ENCODE data around the gene SERP2. TPM values are rescaled to one million over a fixed set of nuclear protein-coding genes. Genes with fewer than 3 reads are reported as not detected.

Gene SERP2
- total RNA-seq, 5 donors from 2014 or later (not counting 1 experiment from before 2014, with no cell fraction given), result 0.44 to 0.65 (median 0.47) TPM; not detected in 2

DNA sequence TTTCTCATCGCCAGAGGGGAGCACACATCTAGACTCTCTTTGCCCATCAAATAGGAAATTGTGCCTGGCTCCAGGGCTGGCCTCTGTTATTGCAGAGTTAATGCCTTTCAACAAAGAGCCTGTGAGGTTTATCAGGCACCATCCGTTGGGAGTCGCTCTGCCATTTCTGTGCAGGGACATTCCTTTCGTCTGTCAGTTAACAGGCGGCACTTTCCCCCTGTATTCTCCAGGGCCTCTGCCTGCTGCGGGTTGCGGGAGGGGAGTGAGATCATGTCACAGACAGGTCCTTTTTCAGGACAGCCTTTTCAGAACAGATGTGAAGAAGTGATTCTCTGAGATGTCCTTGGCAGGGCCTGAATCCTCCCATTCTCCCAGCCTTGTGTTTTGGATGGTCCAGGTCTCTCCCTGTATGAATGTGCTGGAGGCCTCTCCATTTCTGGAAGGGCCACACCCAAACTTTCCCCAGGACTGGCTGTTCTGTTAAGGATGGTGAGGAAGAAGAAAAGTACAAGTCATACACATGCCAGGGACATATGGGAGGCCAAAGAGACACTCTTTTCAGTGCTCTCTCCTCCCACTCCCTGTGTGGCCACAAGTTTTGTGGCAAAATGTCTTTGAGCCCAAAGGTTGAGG is 14.9 kb downstream of the SERP2 start:
- ChIA-PET POLR2A (interaction anchor here in 1 of 2 donors (0.6 kb wide), 2 partner anchors 13 to 534 kb away, joined by 3 to 5 read pairs; no protein-coding TSS in a partner anchor), CTCF (interaction anchor here in 1 of 2 donors (1.0 kb wide), 1 partner anchor 480 kb away, joined by 3 read pairs; no protein-coding TSS in a partner anchor)
- Histone ChIP-seq H3K4me1 (ENCODE audit: control insufficient read depth in 1 of 2, extremely low read depth in 1 of 2, insufficient read depth in 2 of 2, low read length in 2 of 2) (no peaks in the 10 kb centered on the region), H3K4me3 (ENCODE audit: control insufficient read depth in 1 of 2, extremely low read depth in 1 of 2, low read length in 1 of 2) (no peak overlapping the region), H3K27ac (ENCODE audit: low read length) (no peak overlapping the region), H3K27me3 (replicated peaks in 1 of 2; ENCODE audit: control insufficient read depth in 2 of 2, extremely low read depth in 1 of 2, insufficient read depth in 2 of 2, low read length in 1 of 2) (no peaks in the 10 kb centered on the region), H3K9me3 (no peaks in the 10 kb centered on the region), H3K36me3 (ENCODE audit: control insufficient read depth in 2 of 2, extremely low read depth in 1 of 2, insufficient read depth in 1 of 2, low read length in 1 of 2) (no peaks in the 10 kb centered on the region)
- Mint-ChIP-seq H3K36me3 (no peaks in the 10 kb centered on the region), H3K27me3 (peaks cover 0 to 11% of the 10 kb centered on the region in 2 donors), H3K4me1 (peaks cover 0 to 2% (median 0%) of the 10 kb centered on the region in 3 donors), H3K27ac (no peak overlapping the region), H3K9me3 (no peaks in the 10 kb centered on the region), H3K4me3 (no peak overlapping the region)
- WGBS (ENCODE audit: insufficient coverage), result no CpG with 5 or more reads among the region's 7 CpGs
- DNase-seq, result no peak
- no peak for ATAC-seq (replicated peaks in 1 of 4)

- Histone ChIP-seq H3K4me1 (ENCODE audit: control insufficient read depth in 1 of 2, extremely low read depth in 1 of 2, insufficient read depth in 2 of 2, low read length in 2 of 2) (no peaks in the 10 kb centered on the region), H3K27me3 (replicated peaks in 1 of 2; ENCODE audit: control insufficient read depth in 2 of 2, extremely low read depth in 1 of 2, insufficient read depth in 2 of 2, low read length in 1 of 2) (no peaks in the 10 kb centered on the region), H3K4me3 (ENCODE audit: control insufficient read depth in 1 of 2, extremely low read depth in 1 of 2, low read length in 1 of 2) (no peak overlapping the region), H3K36me3 (ENCODE audit: control insufficient read depth in 2 of 2, extremely low read depth in 1 of 2, insufficient read depth in 1 of 2, low read length in 1 of 2) (no peaks in the 10 kb centered on the region), H3K9me3 (no peaks in the 10 kb centered on the region), H3K27ac (ENCODE audit: low read length) (no peak overlapping the region)
- peaks cover 0 to 3% (median 0%) of the 10 kb centered on the region in 3 donors for H3K4me1 Mint-ChIP-seq
- no CpG with 5 or more reads among the region's 4 CpGs for WGBS (ENCODE audit: insufficient coverage)
- H3K27ac Mint-ChIP-seq, result no peak overlapping the region
- no peaks in the 10 kb centered on the region for H3K9me3 Mint-ChIP-seq
- DNase-seq (no peak), ATAC-seq (replicated peaks in 1 of 4) (no peak)
- no peak overlapping the region for H3K4me3 Mint-ChIP-seq
- ChIA-PET POLR2A (no interaction called here), CTCF (interaction anchor here in 1 of 2 donors (1.0 kb wide), 1 partner anchor 481 kb away, joined by 3 read pairs; no protein-coding TSS in a partner anchor)
- H3K27me3 Mint-ChIP-seq, result peaks cover 0 to 11% of the 10 kb centered on the region in 2 donors
- no peaks in the 10 kb centered on the region for H3K36me3 Mint-ChIP-seq
These were observed 15.5 kb downstream of the SERP2 start for GRCh38 chr13:44389060-44389666.

DNA sequence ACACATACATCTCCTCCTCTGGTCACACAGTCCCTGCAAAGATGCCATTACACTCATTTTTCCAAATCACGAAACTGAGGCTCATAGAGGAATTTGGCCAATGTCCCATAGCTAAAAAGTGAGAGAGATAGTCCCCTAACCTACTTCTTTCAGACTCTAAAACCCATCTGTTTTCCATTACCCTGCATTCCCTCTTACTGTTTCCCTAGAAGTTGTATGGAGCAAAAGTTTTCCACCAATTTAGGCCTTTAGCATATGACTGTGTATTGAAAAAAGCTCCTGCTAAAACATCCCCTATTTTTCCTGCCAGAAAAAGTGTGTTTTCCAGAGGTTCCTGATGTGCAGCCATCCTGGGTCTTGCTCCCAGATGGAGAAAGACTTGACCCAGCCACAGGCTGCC is 16.3 kb downstream of the SERP2 start:
- no peak for DNase-seq
- Histone ChIP-seq H3K9me3 (no peaks in the 10 kb centered on the region), H3K27ac (ENCODE audit: low read length) (no peak overlapping the region), H3K4me3 (ENCODE audit: control insufficient read depth in 1 of 2, extremely low read depth in 1 of 2, low read length in 1 of 2) (no peak overlapping the region), H3K36me3 (ENCODE audit: control insufficient read depth in 2 of 2, extremely low read depth in 1 of 2, insufficient read depth in 1 of 2, low read length in 1 of 2) (no peaks in the 10 kb centered on the region), H3K27me3 (replicated peaks in 1 of 2; ENCODE audit: control insufficient read depth in 2 of 2, extremely low read depth in 1 of 2, insufficient read depth in 2 of 2, low read length in 1 of 2) (no peaks in the 10 kb centered on the region), H3K4me1 (ENCODE audit: control insufficient read depth in 1 of 2, extremely low read depth in 1 of 2, insufficient read depth in 2 of 2, low read length in 2 of 2) (no peaks in the 10 kb centered on the region)
- H3K27me3 Mint-ChIP-seq, result peaks cover 0 to 11% of the 10 kb centered on the region in 2 donors
- peaks cover 0 to 3% (median 0%) of the 10 kb centered on the region in 3 donors for H3K4me1 Mint-ChIP-seq
- no peak overlapping the region for H3K4me3 Mint-ChIP-seq
- no CpG with 5 or more reads among the region's 1 CpG for WGBS (ENCODE audit: insufficient coverage)
- ChIA-PET CTCF (no interaction called here), POLR2A (no interaction called here)
- ATAC-seq (replicated peaks in 1 of 4), result no peak
- H3K36me3 Mint-ChIP-seq, result no peaks in the 10 kb centered on the region
- no peaks in the 10 kb centered on the region for H3K9me3 Mint-ChIP-seq
- no peak overlapping the region for H3K27ac Mint-ChIP-seq

DNA sequence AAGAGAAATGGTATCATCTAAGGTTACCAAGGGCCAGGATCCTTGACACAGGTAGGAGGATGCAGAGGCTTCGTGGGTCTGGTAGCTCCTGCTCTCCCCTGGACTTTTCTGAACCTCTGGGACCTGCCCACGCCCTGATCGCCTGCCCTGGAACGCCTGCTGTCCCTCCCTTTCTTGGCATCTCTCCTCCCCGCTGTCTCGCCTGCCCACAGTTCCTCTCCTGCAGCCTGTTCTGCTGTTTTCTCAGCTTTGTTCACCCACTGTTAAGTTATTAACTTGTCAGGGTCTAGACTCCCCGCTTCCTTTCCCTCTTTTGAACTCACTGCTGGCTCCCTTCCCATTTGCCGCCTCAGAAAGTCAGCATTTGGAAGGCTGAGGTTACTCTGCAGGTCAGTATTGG is 19.8 kb downstream of the SERP2 start:
- H3K36me3 ChIP-seq (ENCODE audit: control insufficient read depth in 2 of 2, extremely low read depth in 1 of 2, insufficient read depth in 1 of 2, low read length in 1 of 2), result no peaks in the 10 kb centered on the region
- no peak for DNase-seq
- no peaks in the 10 kb centered on the region for H3K27me3 ChIP-seq (replicated peaks in 1 of 2; ENCODE audit: control insufficient read depth in 2 of 2, extremely low read depth in 1 of 2, insufficient read depth in 2 of 2, low read length in 1 of 2)
- CTCF ChIA-PET, result no interaction called here
- Mint-ChIP-seq H3K4me3 (no peak overlapping the region), H3K27me3 (peaks cover 0 to 15% of the 10 kb centered on the region in 2 donors), H3K4me1 (peaks cover 0 to 3% (median 0%) of the 10 kb centered on the region in 3 donors), H3K36me3 (no peaks in the 10 kb centered on the region), H3K27ac (no peak overlapping the region), H3K9me3 (no peaks in the 10 kb centered on the region)
- 45% methylated on average over 5 of the region's 8 CpGs for WGBS (ENCODE audit: insufficient coverage)
- POLR2A ChIA-PET, result interaction anchor here in 1 of 2 donors (0.6 kb wide), 1 partner anchor 46 kb away, joined by 5 read pairs; no protein-coding TSS in a partner anchor
- no peak for ATAC-seq (replicated peaks in 1 of 4)
- no peaks in the 10 kb centered on the region for H3K4me1 ChIP-seq (ENCODE audit: control insufficient read depth in 1 of 2, extremely low read depth in 1 of 2, insufficient read depth in 2 of 2, low read length in 2 of 2)
- no peak overlapping the region for H3K4me3 ChIP-seq (ENCODE audit: control insufficient read depth in 1 of 2, extremely low read depth in 1 of 2, low read length in 1 of 2)
- no peak overlapping the region for H3K27ac ChIP-seq (ENCODE audit: low read length)
- no peaks in the 10 kb centered on the region for H3K9me3 ChIP-seq

- peaks cover 0 to 18% of the 10 kb centered on the region in 2 donors for H3K27me3 Mint-ChIP-seq
- Histone ChIP-seq H3K36me3 (ENCODE audit: control insufficient read depth in 2 of 2, extremely low read depth in 1 of 2, insufficient read depth in 1 of 2, low read length in 1 of 2) (no peaks in the 10 kb centered on the region), H3K9me3 (no peaks in the 10 kb centered on the region), H3K27me3 (replicated peaks in 1 of 2; ENCODE audit: control insufficient read depth in 2 of 2, extremely low read depth in 1 of 2, insufficient read depth in 2 of 2, low read length in 1 of 2) (no peaks in the 10 kb centered on the region), H3K4me3 (ENCODE audit: control insufficient read depth in 1 of 2, extremely low read depth in 1 of 2, low read length in 1 of 2) (no peak overlapping the region), H3K27ac (ENCODE audit: low read length) (no peak overlapping the region), H3K4me1 (ENCODE audit: control insufficient read depth in 1 of 2, extremely low read depth in 1 of 2, insufficient read depth in 2 of 2, low read length in 2 of 2) (no peaks in the 10 kb centered on the region)
- H3K36me3 Mint-ChIP-seq, result no peaks in the 10 kb centered on the region
- ChIA-PET CTCF (no interaction called here), POLR2A (interaction anchor here in 1 of 2 donors (0.7 kb wide), 1 partner anchor 17 kb away, joined by 8 read pairs; no protein-coding TSS in a partner anchor)
- no peaks in the 10 kb centered on the region for H3K9me3 Mint-ChIP-seq
- no peak overlapping the region for H3K4me3 Mint-ChIP-seq
- H3K4me1 Mint-ChIP-seq, result peaks cover 0 to 3% (median 0%) of the 10 kb centered on the region in 3 donors
- DNase-seq (no peak), ATAC-seq (replicated peaks in 1 of 4) (no peak)
- no peak overlapping the region for H3K27ac Mint-ChIP-seq
These were observed 21.0 kb downstream of the SERP2 start for GRCh38 chr13:44394658-44395057.

DNA sequence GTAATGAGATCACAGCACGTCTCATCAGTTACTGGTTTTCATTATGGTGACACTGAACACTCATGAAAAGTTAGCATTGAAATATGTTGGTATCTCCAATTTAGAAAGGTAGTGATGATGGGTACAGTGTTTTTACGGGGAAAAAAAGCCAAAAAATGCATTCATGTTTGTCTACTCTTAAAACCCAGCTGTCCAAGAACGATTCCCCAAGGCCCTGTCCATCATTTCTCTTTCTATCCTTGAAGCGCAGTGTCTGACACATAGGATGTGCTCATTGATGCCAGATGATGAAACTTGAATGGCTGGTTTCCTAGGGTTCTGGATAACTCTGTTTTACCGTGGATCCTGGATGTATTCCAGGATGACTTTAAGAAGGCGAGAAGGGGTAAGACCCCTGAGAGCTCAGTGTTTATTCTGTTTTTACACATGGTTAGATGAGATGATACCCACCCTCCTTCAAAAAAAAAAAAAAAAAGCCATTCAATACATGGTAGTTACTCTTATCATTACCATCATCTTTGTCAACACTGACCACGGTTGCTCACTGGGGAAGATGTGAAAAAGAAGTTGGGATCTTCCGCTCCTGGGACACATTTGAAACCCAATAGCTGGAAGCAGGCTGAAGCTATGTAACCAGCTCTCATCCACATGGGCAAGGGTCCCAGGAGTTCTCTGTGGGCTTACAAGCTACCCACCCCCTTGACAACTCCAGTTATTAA is 22.5 kb downstream of the SERP2 start:
- peaks cover 0 to 14% of the 10 kb centered on the region in 2 donors for H3K27me3 Mint-ChIP-seq
- WGBS (ENCODE audit: insufficient coverage), result 100% methylated on average over 1 of the region's 8 CpGs
- no peak overlapping the region for H3K4me3 Mint-ChIP-seq

More for the DNA sequence above, 22.5 kb downstream of the SERP2 start:
- H3K9me3 ChIP-seq, result no peaks in the 10 kb centered on the region
- POLR2A ChIA-PET, result interaction anchor here (0.7 kb wide), 2 partner anchors 11 to 44 kb away, joined by 7 to 14 read pairs; no protein-coding TSS in a partner anchor
- CTCF ChIA-PET, result interaction anchor here (0.6 to 1.1 kb wide), 4 partner anchors 14 to 515 kb away, joined by 3 to 6 read pairs (median 4); no protein-coding TSS in a partner anchor
- H3K4me3 ChIP-seq (ENCODE audit: control insufficient read depth in 1 of 2, extremely low read depth in 1 of 2, low read length in 1 of 2), result no peak overlapping the region
- Mint-ChIP-seq H3K27ac (no peak overlapping the region), H3K9me3 (no peaks in the 10 kb centered on the region), H3K36me3 (no peaks in the 10 kb centered on the region), H3K4me1 (peaks cover 0 to 3% (median 0%) of the 10 kb centered on the region in 3 donors)
- no peaks in the 10 kb centered on the region for H3K4me1 ChIP-seq (ENCODE audit: control insufficient read depth in 1 of 2, extremely low read depth in 1 of 2, insufficient read depth in 2 of 2, low read length in 2 of 2)
- DNase-seq (no peak), ATAC-seq (replicated peaks in 1 of 4) (no peak)
- H3K27me3 ChIP-seq (replicated peaks in 1 of 2; ENCODE audit: control insufficient read depth in 2 of 2, extremely low read depth in 1 of 2, insufficient read depth in 2 of 2, low read length in 1 of 2), result no peaks in the 10 kb centered on the region
- H3K27ac ChIP-seq (ENCODE audit: low read length), result no peak overlapping the region
- no peaks in the 10 kb centered on the region for H3K36me3 ChIP-seq (ENCODE audit: control insufficient read depth in 2 of 2, extremely low read depth in 1 of 2, insufficient read depth in 1 of 2, low read length in 1 of 2)

Data from T-cell (primary cell).